IPS DF 4.7 (cell line): ENCODE measurements around the gene NCSTN.

Experiments used
- DNase-seq: peaks from one replicate; pipeline ENCODE4 v3.0.0-alpha.2; 2013; ENCODE audit warnings: low spot score; ENCODE audit errors: extremely low read depth

NCSTN gene

DNA sequence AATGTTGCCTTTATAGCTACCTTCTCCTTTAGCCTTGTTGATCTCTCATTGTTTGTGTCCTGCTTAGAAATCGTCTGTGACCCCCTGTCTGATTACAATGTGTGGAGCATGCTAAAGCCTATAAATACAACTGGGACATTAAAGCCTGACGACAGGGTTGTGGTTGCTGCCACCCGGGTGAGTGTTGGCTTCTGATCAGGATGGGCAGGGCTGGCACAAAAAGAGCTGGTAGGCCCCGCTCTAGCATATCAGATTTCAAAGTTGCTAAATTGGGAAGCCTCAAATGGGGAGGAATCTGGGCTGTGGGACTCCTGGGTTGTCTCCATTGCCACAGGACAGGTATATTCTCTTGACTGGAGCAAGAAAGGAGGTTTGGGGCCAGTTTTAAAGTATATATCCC is 8.4 kb downstream of the NCSTN start:
- DNase-seq: no peak

DNA sequence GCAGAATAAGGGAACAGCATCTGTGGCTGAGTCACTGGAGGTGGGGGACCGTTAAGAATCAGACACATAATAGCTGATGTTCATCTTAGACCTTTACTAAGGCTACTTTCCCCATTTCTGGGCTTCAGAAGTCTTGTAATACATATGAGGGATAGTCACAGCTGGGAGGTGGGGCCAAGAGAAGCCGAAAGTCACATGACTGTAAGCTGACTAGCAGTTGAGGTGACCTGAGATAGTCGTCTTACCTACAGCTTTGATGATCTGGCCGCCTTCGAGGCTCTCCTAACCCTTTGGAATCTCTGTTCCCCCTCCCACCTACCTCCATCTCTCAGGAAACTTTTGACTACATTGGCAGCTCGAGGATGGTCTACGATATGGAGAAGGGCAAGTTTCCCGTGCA is 9.4 kb downstream of the NCSTN start:
- no peak for DNase-seq

DNA sequence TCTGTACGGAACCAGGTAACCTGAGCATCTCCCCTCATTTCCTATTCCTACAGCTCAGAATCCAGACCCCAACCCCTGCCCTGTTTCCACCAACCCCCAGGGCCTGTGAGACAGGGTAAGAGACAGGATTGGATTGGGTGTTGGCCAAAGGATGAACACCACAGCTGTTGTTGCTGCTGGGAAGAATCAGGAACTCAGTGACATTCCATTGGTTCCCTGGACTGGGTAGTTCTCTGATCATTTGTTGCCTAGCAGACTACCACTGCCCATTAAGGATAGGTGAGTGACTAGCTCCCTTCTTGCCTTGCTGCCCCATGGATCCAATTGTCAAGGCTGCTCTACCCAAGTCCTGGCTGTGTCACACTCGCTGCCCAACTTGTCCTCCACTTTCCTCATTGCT is 10.0 kb downstream of the NCSTN start:
- DNase-seq: no peak

DNA sequence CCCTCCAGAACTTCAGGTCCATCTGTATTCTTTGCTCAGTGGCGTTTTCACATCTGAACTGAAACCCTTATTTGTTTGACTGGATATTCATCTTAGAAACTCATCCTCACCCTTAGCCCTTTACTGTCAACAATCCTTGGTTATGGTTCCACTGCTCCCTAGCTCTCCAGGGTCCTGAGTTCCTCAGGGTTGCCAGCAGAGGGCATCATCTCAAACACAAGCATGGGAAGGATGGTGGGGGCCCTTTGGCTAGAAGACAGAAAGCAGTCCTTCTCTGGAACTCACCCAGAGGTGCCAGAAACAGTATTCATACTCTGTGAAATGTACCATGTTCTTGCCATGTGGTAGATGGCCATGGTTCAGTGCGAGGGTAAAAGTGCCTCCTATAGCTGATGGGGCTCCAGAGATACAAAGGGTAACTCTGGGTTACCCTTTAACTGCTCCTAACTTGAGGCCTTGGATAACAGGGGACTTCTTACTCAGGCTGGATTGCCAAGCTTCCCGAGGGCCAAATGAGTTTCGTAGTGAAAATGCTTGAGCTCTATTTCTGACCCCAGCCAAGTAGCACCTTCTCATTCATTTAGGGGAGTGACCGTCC is 11.3 kb downstream of the NCSTN start:
- no peak for DNase-seq

DNA sequence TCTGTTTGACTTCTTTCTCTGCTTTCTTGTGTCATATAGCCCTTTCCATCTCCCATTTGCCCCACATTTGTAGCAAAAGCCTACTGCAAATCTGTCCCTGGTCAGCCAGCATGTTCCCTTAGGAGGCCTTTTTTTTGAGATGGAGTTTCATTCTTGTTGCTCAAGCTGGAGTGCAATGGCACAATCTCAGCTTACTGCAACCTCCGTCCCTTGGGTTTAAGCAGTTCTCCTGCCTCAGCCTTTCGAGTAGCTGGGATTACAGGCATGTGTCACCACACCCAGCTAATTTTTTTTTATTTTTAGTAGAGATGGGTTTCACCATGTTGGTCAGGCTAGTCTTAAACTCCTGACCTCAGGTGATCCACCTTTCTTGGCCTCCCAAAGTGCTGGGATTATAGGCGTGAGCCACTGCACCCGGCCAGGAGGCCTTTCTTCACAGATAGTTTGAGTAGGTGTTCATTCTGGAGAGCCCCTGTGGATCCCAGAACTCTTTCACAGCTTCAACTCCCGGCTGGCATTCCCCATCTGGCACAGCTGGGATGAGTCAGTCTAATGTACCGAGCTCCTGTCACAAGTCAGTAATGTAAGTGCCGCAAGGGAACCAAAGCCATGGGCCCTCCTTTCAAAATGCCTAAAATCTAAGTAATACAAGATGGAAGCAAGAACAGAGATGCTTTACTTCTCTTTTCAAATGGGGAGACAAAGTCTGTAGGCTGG is 14.3 kb downstream of the NCSTN start:
- DNase-seq: no peak

DNA sequence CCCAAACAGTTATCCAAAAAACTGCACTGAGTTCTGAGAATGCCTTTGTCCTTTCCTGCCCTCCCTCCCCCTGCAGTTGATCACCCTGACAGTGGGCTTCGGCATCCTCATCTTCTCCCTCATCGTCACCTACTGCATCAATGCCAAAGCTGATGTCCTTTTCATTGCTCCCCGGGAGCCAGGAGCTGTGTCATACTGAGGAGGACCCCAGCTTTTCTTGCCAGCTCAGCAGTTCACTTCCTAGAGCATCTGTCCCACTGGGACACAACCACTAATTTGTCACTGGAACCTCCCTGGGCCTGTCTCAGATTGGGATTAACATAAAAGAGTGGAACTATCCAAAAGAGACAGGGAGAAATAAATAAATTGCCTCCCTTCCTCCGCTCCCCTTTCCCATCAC is 14.9 kb downstream of the NCSTN start:
- no peak for DNase-seq

DNA sequence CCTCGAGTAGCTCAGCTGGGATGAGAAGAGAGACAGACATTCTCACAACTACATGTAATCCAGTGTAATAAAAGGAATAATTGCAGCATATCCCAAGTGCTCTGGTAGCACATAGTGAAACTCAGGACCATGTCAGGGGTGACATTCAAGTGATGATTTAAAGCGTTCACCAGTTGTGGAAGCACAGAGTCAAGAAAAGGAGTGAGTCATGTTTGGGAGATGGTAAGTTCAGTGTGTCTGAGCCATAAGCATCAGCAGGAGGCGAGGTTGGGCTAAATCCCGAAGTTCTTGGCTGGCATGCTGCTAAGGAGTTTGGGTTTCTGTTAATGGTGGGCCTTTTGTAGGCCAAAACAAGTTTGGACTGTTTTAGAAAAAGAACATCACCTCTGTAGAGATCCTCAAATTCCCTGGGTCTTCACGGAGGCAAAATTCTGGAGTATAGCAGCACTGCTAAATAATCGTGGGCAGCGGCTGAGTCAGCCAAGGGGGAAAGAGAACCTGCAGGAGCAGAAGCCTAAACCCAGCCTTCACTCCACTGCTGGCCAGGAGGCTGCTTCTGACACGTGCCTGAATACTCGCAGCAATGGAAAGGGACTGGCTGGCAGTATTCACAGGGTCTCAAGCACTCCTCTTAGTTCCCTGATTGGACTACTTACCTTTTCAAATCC is 16.5 kb downstream of the NCSTN start:
- DNase-seq: no peak

DNA sequence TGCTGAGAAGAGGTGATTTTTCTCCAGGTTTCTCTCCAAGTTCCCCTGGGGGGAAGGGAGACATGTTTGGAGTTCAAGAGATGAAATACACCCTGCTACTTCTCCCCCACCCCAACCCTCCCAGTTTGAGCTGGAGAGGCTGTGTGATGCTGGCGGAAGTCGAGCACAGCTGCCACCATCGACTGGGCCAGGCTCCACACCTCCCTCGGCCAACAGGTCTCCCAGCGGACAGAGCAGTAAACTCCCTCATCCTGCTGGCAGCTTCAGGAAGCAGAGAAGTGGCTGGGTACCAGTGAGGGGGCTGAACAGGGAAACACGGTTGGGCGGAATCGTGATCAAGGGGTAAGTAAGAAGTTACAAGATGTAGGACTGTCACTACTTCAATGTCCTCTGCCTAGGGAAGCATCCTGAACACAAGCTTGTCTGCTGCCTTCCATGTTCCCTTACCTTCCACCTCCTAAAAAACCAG is 17.1 kb downstream of the NCSTN start:
- no peak for DNase-seq

DNA sequence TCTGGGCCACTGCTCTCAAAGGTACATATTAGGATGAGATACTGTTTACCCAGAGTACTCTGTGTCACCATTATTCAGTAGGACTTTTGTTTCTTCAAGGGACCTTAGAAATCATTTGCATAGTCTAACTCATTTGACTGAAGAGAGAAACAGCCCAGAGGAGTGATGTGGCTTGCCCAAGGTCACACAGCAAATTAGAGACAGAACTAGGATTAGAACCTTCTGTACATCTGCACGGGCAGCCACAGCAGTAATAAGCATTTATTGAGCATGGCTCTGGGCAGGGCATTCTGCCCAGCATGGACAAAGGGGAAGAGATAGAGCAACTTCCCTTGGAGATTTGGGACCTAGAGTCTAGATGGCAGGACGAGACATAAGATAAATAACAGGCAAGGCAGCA is 18.0 kb downstream of the NCSTN start:
- no peak for DNase-seq

DNA sequence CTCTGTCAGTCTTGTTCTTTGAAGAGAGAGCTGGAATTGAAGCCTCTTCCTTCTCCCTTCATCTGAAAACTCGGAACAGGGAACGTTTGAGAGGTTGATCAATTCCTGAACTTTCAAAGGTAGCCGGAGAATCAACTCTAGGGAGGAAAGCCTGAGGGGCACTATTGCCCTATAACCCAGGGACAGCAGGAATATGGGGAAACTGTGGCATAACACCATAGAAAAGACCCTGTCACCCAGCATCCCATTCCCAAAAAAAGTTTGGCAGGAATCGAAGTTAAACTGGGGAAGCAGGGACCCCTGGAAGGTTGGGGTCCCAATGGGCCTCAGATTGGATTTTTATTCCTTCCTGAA is 18.6 kb downstream of the NCSTN start:
- no peak for DNase-seq

DNA sequence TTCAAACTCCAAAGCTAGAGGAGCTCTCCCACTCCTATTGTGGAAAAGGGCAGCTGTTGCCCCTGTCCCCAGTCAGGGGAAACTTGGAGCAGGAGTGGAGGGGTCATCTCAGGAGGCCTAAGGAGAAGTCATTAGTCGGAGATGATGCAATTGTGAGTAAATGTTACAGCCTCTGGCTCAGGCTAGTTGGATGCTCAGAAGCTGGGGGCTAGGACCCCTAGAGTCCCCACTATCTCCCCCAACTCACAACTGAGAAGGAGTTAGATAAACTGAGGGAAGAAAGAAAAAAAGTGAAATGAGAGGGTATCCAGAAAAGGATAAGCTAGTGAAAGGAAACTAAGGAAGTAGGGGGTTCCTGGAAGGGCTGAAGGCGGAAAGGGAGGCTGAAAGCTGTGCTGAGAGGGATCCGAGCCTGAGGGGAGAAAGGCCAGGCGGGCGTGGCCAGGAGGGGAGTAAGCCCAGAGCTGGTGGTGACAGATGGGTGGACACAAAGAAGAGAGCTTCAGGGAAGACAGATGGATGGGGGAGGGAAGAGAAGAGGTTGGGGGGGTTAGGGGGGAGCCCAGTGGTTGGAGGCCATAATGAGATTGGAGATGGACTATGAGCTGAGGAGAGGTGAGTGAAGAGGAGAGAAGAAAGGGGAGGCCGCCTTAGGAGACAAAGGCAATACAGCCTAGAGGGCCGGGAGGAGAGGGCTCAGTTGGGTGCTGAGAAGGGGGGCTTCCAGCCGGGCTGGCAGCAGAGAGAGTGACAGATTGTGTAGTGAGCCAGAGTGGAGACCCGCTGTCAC is 19.2 kb downstream of the NCSTN start:
- no peak for DNase-seq

DNA sequence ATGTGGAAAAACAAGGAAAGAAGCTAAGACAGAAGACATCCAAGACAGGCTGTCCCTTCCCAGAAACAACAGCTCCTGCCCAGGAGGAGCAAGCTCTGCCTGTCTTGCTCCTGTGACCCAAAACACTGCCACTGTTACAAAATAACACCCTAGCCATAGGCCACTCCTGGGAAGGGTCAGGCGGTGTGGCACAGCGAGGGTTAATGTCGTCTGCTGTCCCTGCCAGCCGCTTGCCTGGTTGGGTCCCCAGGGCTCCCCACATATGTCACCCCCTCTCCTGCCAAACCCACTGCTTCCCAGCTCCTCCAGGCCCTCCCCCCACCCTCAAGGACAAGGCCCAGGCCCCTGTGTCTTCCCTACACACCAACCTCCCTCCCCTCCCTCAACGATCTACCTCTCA is 19.8 kb downstream of the NCSTN start:
- no peak for DNase-seq

DNA sequence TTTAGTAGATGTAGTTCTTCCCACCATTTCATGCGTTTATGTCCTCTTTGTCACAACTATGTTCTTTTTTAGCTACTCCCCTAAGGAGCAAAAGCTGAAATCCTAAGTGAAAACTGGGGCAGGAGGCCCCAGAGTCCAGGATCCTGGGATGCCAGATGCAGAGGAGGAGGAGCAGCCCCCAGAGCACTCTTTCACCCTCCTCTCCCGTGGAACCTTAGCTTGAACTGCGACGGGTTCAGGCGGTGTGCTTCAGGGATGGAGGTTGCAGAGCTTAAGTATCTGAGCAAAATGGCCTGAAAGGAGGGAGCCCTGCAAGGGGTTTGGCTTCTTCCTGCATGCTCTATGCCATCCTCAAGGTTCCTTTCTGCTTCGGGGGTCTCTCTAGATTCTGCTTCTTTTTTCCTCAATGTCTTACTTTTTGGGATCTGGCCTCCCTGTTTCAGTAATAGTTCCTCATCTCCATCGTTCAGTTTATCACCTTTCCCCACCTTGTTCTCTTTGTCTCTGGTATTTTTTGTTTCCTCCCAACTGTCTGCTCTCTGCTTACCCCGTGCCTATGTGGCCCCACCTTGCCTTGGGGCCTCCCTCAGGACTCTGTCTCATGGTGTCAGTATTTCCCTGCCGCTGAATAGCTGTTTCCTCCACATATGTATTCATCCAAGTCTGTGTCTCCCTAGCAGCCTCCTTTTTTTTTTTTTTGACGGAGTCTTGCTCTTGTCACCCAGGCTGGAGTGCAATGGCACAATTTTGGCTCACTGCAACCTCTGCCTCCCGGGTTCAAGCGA is 21.0 kb downstream of the NCSTN start:
- DNase-seq: no peak

DNA sequence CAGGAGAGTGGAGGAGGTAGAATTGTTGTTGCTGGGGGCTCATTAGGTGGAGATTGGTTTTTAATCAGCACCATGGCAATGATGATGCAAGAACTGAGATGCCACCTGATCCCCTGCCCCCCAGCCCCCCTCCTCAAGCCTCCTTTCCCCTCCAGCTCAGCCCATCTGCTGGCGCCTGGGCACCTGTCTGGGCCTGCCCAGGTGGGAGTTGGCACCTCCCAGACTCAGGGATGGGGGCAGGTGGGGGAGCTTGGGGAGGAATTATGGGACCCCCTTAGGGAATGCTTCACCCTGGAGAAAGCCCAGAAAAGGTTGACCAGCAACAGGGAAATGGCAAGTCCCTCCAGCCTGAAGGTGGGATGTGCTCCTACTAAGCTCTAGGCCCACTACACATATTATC is 22.1 kb downstream of the NCSTN start:
- no peak for DNase-seq

DNA sequence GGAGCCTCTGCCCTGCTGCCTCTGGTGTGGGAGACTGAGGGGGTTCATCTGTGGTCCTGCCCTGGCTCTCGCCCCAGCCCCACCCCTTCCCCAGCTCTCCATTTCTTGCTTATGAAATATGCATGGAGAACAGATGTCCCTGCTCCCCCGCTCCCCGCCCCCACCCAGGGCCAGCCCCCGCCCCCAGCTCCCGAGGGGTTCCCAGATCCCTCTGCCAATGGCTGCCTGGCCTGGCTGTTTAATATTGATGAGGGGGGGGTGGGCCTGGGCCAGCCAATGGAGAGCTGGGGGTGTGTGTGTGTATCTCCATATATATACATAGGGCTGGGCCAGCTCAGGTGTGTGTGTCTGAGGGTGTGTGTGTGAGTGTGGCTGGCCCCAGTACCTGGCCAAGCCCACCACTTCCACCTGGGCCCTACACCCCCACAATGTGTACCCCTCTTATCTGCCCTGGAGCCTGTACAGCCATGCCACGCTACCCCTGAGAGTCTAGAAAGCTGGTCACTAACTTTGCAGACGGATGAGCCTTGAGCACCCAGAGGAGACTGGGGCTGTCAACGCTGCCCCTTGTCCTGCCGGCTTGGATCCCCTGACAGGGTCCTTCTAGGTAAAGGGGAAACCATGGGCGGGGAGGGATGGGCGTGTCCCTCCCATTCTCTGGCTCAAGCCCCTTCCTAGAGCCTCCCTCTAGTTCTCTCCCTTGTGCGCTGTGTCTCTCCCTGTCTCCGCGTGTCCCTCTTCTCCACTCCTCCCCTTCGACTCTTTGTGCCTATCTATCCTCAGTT is 23.7 kb downstream of the NCSTN start, which contains the start of gene NHLH1:
TSS of gene NHLH1 (plus strand) at position 341 of the 785 bp plus-strand sequence. CDS start 3,661 bp downstream, outside the sequence.
- no peak for DNase-seq

DNA sequence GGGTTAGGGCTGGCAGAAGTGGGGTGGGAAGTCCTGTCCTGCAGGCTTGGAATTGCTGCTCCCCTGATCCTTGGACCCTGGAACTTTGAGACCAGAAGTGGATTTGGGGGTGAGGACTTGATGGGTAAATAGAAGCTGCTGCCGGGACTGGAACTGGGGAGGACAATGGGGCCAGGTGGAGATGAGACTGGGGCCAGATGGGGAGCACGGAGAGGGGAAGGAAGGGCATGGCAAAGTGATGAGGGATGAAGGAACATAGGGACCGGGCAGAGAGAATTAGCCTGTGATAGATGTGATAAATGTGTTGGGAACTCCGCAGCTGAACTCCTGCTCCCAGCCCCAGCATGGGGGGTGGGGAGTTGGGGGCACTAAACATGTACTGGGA is 24.3 kb downstream of the NCSTN start:
- DNase-seq: no peak

DNA sequence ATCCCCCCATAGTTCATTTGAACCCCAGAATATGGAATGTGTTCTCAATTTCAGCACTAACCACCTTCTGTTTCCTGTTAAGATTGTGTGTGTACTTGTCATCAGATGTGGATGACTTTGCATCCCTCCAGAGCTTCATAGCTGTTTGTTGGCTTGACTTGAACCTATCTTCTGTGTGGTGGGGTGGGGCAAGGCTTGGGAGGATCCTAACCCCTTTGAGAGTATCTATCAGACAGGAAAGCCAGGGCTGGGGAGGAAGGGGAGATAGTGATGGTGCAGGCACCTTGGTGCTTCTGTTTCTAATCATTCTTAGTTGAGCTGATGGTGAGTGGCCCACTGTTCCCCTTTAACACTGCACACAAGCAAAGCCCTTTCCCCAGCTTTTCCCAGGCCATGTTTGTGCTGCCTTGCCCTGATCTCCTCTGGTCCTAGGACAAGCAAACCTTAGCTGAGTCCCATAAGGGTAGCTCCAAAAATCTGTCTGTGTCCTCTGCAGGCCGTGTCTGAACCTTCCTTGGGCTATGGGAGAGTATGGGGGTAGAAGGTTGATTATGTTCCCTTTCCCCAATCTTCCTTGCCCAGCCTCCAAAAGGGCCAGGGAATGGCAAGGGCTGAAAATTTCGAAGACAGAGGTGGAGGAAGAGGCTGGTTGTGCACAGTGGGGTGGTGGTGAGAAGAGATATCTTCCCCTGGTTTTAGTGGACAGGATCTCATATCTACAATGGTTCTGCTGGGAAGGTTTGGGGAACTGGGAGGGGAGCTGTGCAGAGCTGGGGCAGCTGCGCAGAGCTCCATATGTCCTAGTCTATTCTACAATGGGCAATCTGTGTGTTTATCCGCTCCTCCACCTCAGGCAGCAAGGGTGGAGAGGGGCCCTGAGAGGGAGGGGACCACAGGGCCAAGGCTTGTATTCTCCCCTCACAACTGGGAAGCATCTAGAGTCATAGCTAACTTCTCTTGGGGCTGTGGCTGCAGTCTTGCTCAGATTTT is 25.0 kb downstream of the NCSTN start:
- DNase-seq: no peak

DNA sequence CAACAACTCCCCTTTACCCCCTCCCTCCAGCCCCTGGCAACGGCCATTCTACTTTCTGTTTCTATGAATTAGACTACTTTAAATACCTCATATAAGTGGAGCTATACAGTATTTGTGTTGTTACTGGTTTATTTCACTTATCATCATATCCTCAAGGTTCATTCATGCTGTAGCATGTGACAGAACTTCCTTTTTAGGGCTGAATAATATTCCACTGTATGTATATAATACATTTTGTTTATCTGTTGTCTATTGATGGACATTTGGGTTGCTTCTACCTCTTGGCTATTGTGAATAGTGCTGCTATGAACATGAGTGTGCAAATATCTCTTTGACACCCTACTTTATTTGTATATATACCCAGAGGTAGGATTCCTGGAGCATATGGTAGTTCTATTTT is 25.9 kb downstream of the NCSTN start:
- DNase-seq: no peak
